Stimulated activated CD4-positive, alpha-beta T cell treated with anti-CD3 and anti-CD28 coated beads, Interleukin-1b, Interleukin-23, amount 100 ng/mL, for 4 hours (primary cell): Measurements from ENCODE around the gene LMO4.

Experiments
- DNase-seq, 2 donors: peaks; one replicate each; pipeline ENCODE4 v3.0.0-alpha.2; 2020; ENCODE audit warnings: low read depth in 2 of 2

Gene LMO4

GRCh38 chr1:87327376-87328271 is 1.1 kb upstream of the LMO4 start:
- DNase-seq, result no peak

- no peak for DNase-seq
Measured at GRCh38 chr1:87329051-87329525, 408 bp downstream of the LMO4 start.

DNA sequence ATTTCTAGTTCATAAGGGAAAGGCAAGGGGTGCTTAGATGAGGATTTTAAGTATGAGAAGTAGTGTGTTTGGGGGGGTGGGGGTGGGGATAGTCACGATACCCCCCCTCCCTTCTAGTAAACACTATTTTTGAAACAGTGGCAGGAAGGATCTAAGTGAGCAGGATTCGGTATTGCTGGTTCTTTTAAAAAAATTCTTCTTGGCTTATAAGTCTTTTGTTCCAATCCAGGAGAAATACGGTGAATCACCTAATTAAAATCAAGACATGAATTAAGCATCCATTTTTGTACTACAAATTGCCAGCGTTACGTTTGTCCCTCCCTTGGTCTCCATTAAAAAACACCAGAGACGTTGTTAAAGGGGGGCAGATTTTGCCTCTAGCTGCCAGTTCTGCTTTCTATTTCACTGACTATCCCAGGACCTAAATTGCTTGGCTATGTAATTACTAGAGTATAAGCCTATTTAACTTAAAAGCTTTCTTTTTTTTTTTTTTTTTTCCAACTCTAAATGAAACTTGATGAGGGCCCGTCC is 911 bp downstream of the LMO4 start:
- DNase-seq, result no peak

DNA sequence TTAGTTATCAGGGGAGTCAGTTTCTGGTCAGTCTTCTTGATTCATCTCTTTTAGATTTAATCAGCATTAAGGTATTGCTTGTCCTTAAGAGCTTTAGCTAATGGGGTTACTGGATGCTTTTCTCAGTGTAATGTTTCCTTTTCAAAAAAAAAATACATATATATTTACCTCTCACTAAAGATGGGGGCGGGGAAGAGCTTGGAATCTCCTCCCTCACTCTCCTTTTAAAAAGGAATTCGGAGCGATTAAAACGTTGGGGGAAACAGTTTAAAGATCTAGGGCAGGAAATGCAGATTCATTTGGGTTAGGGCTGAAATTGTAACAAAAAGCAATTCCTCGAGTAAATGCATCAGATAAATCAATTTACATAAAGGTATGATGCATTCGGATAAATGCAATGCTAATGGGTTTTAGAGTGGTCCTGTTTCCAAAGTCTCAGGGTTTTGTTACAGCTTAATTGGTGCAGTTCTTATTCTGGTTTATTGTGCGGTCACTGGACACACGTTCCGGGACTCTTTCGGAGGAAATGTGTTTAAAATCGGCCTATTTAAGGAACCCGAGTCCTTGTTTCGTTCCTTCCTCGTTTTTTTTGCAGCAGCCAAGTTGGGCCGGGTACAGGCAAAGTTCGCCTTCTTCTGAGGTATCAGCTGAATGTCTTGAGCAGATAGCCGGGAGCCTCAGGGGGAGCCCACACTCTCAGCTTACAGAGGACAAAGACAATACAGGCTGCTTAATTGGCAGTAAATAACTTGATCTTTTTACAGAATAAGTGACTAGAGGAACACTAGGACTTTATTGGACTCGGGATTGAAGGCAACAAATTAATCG is 1.6 kb downstream of the LMO4 start:
- no peak for DNase-seq

DNA sequence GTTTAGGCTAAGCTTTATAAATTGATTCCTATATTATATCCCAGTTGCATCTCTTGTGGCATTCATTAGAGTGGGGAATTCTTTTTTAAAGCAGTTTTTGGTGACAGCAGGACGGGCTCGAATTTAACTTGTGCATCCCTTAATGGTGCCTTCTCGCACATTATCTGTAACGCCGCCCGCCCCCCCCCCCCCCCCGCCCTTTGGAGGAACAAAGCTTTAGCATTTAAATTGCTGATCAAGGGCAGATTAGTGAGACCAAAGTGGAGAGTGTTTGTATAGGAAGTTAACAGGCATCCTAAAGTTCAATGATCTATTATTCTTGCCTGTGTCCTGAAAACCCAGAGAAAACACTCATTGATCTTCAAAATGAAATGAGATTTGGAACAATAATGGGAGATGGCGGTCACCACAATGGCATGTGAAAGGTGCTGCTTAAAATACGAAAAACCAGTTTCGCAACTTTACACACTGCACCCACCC is 2.2 kb downstream of the LMO4 start:
- no peak for DNase-seq

GRCh38 chr1:87331365-87332241 is 2.9 kb downstream of the LMO4 start:
- DNase-seq, result peak; percentile 41 to 54

GRCh38 chr1:87333692-87334347 is 5.1 kb downstream of the LMO4 start:
- no peak for DNase-seq

DNA sequence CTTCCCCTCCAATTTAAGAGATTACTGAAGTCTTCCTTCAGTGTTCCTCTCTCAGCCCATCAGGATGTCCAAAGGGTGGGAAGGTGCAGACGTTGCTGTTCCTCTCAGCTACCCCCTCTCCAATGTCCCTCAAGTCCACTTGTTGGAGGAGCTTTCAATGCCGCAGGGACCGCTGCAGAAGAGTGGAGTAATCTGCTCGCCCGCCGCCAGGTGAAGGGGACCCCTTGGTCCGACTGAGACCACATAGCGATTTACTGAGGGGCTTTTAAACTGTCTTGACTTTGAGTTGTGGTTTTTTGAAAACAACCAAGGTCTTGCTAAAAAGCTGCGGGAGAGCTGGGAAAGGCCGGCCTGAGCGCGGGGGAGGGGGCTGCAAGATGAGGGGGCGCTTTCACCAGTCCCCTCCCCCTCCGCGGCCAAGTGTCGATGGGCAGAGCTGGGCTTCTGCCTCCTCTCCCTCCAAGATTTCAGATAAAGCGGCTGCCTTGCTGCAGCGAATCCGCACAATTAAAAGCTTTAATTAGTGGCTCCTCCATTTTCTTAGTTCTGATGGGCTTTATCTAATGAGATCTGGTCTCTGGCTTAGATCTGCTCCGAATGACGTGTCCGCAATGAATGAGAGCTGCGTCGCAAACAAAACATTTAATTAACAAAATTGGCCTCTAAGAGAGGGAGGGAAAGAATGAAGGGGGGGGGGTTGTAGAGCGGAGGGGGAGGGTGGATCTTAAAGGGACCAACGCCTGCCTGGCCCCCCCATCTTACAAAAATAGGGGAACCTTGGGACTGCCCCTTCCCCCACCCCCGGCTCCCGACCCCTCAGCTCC is 5.9 kb downstream of the LMO4 start:
- no peak for DNase-seq

- peak; percentile 44 to 47 for DNase-seq
Measured at GRCh38 chr1:87335175-87335884, 6.7 kb downstream of the LMO4 start.

DNA sequence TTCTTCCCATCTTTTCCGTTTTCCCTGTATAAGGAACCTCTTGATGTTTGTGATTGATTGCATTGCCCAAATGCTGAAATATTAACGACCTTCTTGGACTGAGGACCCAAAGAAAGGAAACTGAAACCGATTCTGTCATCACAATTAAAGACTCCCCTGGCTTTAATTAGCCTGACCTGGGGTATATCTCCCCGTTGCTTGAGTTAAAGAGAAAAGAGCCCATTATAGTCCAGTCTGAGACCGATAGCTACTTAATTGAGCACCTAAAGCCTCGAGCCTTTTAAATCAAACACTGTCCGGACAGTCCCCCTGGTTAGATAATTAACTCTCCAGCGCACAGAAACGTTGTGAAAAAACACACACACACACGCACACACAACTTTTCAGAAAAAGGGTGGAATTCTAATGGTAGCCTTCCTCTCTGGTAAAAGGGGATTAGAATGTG is 8.0 kb downstream of the LMO4 start:
- no peak for DNase-seq

GRCh38 chr1:87337606-87338005 is 8.9 kb downstream of the LMO4 start:
- DNase-seq, result no peak

GRCh38 chr1:87338566-87338965 is 9.9 kb downstream of the LMO4 start:
- DNase-seq, result no peak

DNA sequence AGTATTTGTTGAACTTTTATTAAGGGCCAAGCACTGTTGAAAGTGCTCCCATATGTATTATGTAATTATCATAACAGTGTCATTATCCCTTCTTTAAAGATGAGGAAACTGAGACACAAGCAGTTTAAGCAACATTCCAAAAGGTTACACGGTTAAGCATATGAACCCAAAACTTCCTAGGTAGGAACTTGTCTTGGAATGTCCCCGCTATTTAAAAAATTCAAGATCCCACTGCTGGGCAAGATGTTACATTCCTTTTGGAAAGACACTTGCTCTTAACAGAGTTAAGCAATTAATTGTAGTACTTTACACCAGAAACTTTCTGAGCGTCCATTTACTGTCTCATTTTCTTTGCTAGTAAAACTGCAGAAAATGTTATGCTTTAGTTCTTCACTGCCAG is 15.6 kb downstream of the LMO4 start:
- no peak for DNase-seq

DNA sequence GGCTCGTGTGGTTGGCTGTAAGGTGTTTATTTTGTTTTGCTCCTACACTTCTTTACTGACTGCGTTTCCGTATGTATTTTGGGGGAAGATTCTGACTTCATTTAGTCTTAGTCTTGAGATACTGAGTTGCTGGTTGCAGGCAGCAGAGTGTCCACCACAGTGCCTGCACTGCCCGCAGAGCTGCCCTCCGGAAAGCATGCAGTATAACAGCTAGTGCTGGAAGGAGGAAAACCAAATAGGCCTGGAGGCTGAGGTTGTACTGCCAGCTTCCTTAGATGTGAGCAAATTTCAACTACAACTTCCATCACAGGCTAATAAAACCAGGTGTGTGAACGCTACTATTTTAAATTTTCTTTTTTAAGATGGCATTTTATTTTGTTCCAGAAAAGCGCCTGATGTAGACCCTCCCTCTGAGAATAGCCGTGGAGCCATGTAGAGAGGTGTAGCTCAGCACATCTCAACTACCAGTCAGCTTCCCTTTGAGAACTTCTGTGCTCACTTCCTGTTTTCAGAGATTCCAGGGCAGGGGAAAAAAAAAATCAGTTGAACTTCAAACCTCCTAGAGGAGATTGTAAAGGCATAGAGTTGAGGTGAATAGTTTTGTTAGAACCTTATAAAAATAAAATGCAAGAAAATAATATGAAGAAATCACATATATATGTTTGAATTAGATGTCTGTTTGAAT is 17.6 kb downstream of the LMO4 start:
- no peak for DNase-seq

DNA sequence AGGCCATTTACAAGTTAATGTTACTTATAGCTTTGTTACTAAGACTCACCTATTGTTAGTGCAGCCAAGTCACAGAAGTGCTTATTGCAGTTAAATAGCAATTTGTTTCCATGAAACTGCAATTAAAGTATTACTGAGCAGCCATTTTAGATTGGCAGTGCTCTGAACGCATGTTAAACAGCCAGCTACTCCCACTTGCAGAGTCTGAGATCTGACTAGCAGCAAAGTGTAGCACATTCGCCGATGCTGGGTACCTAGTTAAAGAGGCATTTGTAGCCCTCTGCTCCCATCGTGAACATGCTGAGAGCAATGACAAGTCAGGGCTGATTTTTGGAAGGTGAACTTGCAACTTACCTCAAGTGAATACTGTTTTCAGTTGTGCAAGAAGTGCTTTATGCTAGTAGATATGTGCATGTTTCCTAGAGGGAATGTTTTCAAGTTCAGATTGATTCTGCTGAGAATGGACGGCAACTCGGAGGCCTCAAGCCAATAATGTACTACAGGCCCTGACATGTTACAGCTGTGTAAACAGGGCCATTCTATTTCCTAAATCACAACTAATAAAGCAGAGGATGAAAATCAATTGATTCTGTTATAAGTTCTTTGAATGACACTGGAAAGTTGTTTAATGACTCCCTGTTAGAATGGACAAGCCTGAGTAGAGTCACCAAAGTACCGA is 19.8 kb downstream of the LMO4 start:
- DNase-seq, result no peak

DNA sequence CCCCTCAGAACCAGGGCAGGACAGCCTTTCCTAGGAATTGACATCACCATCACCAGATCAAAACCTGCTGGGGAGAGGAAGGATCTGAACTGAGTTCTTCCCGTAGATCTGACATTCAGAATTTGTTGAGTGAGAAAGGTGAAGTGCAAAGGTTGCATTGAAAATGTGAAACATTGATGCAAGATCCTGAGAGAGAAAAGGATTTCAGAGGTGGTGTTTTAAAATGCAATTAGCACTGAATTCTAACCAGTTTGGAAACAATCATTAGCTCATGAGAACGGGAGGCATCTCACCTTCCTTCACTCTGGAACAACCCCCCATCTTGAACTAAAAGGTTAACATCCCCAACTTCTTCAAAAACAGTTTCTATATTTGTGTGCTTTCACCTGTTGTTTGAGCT is 20.4 kb downstream of the LMO4 start:
- no peak for DNase-seq

GRCh38 chr1:87355894-87356293 is 27.2 kb downstream of the LMO4 start:
- DNase-seq, result no peak

DNA sequence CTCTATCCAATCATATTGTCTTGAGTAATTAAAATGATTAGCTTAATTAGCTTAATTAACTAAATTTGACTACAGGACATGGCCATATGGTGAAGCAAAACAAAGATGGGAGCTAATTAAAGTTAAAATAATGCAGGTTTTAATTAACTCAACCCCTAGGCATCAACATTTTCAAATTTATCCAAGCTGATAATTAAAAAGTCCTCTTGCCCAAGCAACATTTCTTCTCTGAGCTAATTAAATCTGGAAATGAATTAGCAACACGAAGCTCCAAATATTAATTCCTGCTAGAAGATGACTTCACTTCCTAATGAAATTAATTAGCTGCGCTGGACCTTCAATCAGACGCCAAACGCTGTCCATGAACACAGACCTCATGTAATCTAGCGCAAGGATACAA is 27.9 kb downstream of the LMO4 start:
- no peak for DNase-seq
